KBM-7 (cell line): ENCODE measurements around the gene NUTF2.
"Not testable (repeated sequence)": the region's sequence is repeated elsewhere in the genome, so short reads cannot be mapped to it uniquely, and the experiment has no call there.

Source experiments
- DNase-seq: peaks from one replicate; pipeline ENCODE4 v3.0.0-alpha.2; 2015
- in situ Hi-C: fragments of 300-500 bp; cut with MboI; formaldehyde crosslinking; loops from 2 replicates; pipeline ENCODE4 v1.14.3; 2020; ENCODE audit warnings: low sequenced_read_pairs, low pct_unique_long_range_greater_than_20kb, mixed read lengths

NUTF2 gene

DNA sequence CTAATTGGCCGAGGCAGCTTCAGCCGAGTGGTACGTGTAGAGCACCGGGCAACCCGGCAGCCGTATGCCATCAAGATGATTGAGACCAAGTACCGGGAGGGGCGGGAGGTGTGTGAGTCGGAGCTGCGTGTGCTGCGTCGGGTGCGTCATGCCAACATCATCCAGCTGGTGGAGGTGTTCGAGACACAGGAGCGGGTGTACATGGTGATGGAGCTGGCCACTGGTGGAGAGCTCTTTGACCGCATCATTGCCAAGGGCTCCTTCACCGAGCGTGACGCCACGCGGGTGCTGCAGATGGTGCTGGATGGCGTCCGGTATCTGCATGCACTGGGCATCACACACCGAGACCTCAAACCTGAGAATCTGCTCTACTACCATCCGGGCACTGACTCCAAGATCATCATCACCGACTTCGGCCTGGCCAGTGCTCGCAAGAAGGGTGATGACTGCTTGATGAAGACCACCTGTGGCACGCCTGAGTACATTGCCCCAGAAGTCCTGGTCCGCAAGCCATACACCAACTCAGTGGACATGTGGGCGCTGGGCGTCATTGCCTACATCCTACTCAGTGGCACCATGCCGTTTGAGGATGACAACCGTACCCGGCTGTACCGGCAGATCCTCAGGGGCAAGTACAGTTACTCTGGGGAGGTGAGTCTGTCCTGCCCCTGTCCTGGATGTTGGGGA is 62.5 kb downstream of the NUTF2 start:
- in situ Hi-C loops, result no loop called here
- no peak for DNase-seq

DNA sequence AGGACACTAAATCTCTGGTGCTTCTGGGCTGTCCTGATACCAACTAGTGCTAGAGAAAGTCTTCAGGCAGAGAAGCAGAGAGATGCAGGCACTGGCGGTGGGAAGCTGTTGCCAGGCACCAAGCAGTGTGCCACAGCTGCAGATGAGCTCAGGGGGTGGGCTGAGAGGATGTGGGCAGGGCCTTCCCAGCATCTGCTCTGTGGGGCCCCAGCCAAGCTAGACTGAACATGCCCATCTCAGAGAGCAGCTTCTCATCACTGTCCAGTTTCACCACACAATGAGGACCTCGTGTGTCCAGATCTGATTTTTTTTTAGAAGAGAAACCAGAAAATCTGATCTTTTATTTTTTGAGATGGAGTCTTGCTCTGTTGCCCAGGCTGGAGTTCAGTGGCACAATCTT is 63.4 kb downstream of the NUTF2 start:
- DNase-seq, result no peak
- in situ Hi-C loops, result no loop called here

DNA sequence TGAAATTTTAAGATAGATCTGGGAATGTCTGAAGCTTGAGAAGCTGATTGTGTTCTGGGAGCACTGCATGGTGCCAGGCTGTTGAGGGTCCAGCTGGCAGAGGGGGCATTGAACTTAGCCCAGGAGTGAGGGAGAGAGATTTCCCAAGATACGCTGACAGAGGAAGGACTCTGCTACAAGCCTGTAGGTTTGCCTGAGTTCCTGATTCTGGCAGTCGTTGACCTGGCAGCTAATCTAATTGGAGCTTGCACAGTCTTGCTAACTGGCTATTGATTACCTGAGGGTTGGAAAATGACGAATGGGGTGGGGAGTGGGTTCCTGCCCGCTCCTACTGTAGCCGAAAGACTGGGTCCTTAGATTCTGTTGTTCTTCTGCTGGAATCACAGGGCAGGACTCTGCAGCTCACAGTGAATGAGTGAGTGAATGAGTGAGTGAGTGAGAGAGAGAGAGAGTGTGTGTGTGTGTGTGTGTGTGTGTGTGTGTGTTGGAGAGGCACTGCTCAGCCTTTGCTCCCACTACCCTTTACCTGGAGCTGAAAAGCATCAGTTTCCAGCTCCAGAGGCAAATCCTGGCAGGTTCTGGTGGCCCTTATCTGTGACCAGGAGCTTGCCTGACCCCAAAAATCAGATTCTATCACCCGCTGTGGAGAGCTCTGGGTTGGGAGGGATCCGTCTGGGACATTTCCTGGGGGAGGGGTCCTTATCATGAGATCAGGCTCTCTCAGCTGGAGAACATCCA is 68.2 kb downstream of the NUTF2 start:
- DNase-seq, result no peak
- in situ Hi-C loops, result no loop called here

DNA sequence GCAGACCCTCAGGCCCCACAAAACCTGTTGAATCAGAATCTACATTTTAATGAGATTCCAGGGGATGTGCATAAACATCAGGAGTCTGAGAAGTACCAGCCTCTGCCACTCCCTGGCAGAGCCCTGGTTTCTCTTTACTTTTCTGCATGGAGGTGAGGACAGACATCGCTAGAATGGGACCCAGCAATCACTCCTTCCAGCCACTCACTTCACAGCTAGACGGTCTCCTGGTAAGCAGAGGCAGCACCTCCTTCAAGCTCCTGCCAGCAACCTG is 68.7 kb downstream of the NUTF2 start:
- DNase-seq, in situ Hi-C loops: not testable (repeated sequence)

DNA sequence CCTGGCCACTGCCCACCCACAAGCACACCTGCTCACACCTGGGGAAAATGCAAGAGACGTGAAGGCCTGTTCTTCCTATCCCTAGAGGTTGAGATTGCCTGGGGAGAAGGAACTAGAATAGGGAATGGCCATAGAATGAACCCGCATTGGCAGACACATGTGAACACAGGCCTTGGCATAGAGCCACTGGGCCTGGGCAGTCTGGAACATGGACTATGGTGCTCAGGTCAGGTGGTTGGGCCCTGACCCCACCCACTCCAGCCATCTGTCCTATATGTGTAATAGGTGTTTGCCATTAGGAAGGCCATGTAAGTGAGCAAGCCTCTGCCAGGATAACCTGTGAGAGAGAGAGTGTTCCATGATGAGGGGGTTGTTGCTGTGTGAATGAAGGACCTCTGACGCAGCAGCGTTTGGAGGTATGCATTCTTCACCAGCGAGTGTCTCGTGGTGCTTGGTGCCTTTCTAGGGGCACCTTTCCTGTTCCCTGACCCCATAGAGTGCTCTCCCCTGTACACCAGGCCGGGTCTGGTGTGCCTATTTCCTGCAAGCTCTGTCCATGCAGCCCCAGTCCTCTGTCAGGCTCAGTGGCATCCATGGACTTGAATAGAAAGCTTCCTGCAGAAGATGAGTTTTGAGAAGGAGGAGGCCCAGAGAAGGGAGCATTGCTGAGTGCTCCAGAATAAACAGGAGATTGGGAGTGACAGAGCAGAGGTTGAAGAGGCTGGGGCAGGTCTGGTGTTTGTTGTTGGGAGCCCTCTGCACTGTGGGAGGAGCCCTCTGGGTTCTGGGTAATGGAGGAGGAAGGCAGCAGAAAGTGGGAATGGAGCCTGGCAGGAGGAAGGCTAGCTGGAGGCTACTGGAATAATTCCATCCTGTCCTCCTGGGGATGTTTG is 69.3 kb downstream of the NUTF2 start:
- in situ Hi-C loops, result no loop called here
- DNase-seq, result no peak

DNA sequence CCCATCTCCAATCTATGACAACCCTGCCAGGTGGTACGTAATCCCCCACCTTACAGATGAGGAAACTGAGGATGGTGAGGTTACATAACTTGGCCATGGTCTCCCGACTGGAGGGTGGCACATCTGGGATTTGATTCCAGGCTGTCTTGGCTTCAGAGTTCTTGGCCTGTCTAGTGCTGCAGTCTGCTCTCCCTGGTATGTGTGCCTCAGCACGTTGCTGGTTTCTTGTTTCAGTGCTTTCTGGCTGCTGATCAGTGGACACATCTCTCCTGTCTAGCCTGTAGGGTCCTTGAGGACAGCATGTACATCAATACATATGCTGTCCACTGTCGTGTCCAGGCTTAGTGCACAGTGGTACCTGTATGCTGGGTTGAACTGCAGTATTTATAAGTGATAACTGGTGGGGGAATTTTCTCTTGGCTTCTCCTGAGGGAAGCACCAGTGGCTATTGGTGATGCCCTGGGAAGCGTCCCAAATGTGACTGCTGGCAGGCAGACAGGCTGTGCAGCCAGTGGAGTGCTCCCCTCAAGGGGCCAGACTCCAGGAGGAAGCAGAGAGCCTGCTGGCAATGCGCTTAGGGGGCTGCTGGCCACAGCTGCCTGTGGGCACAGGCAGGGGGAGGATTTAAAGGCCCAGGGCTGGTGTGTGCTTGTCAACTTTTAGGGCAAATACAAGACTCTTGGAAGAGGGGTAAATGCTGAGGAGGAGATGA is 70.6 kb downstream of the NUTF2 start:
- in situ Hi-C loops, result no loop called here

DNA sequence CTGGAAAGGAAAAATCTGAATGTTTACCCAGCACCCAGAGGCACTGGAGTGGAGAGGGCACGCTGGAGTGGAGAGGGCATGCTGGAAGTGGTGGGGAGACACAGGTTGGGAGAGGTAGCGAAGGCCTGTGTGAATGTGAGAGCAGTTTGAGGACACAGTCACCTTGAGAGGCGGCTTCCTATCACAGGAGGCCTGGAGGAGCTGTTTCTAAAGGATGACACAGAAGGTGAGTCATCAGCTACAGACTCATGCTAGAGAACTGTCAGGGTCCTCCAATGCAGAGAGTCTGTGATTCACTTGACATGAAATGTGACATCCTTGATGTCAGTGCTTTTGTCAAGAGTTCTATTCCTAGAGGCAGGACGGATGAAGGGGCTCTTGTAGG is 71.1 kb downstream of the NUTF2 start:
- no peak for DNase-seq
- in situ Hi-C loops, result no loop called here

More for the DNA sequence above, 70.6 kb downstream of the NUTF2 start:
- no peak for DNase-seq

DNA sequence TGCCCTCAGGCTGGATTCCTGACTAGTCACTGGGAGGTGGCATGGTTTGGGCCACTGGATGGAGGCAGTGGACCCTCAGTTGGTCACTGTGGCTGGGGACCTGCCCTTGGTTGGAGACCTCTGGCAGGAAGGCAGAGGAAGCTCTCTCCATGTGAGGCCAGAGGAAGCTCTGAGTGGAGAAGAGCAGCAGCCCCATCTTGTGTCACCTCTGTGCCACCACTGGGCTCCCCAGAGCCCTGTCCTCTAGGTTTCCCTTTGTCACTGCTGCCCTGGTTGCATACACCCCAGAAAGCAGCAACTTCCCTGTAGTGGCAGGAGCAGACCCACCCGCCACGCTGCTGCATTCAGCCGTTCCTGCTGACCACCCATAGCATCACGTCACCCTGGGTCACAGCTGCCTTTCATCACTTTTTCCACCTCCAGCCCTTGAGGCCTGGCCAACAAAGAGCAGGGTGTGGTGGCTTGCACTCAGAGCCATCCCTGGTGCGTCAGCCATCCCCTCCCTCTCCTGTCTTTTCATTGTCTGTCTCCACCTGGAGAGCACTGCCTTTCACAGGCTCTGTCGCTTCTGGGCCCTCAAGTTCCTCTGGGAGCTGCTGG is 73.0 kb downstream of the NUTF2 start:
- no peak for DNase-seq
- in situ Hi-C loops, result no loop called here
